IMR-90 (cell line): ENCODE results near the gene EDIL3. TPM values are rescaled to one million over a fixed set of nuclear protein-coding genes. Genes with fewer than 3 reads are reported as not detected.

Experiments
- ATAC-seq: fragments of 200-7000 bp; cut with Tn5 transposase; 2 replicates; pipeline ENCODE4 v1.9.1; 2020; ENCODE audit warnings: low read depth, mild to moderate bottlenecking, moderate library complexity
- BruUV-seq: library from RNA; stranded (reverse); fragments of 400-500 nt; replicated peaks from 2 replicates; lab custom pipeline; 2021; lab: Mats Ljungman, UMichigan
- CTCF ChIA-PET: fragments of 300-600 bp; formaldehyde crosslinking; extraction: SDS; loops from one replicate; lab custom pipeline; 2021; ENCODE audit warnings: antibody characterized with exemption; lab: Yijun Ruan, JAX
- POLR2A ChIA-PET: fragments of 300-600 bp; sonication (Branson Sonifier 250); formaldehyde crosslinking; loops from one replicate; lab custom pipeline; 2022; ENCODE audit warnings: antibody characterized with exemption; ENCODE audit not compliant: unreplicated experiment; lab: Charles Lee
- DNase-seq: peaks from one replicate; pipeline ENCODE4 v3.0.0; 2013
- H2AFZ ChIP-seq: replicated peaks from 2 replicates; pipeline ENCODE3; 2013; ENCODE audit warnings: low read length, mild to moderate bottlenecking; ENCODE audit not compliant: poor library complexity
- H2AK5ac ChIP-seq: 2 replicates; pipeline ENCODE4 v1.6.1; 2013; ENCODE audit warnings: low read depth, low read length, inconsistent platforms
- H2AK9ac ChIP-seq: replicated peaks from 2 replicates; pipeline ENCODE3; 2013; ENCODE audit warnings: mild to moderate bottlenecking, low read depth, low read length, moderate library complexity; ENCODE audit not compliant: poor library complexity
- H2BK120ac ChIP-seq: 2 replicates; pipeline ENCODE4 v1.6.1; 2013; ENCODE audit warnings: low read depth, low read length, inconsistent platforms
- H2BK15ac ChIP-seq: 3 replicates; pipeline ENCODE4 v1.6.1; 2013; ENCODE audit warnings: low read depth, low read length, inconsistent platforms
- H2BK20ac ChIP-seq: 2 replicates; pipeline ENCODE4 v1.6.1; 2013; ENCODE audit warnings: low read depth, mild to moderate bottlenecking, inconsistent platforms, low read length, moderate library complexity
- H2BK5ac ChIP-seq: 2 replicates; pipeline ENCODE4 v1.6.1; 2013; ENCODE audit warnings: mild to moderate bottlenecking, low read depth, low read length, inconsistent platforms; ENCODE audit not compliant: poor library complexity, severe bottlenecking
- H3K14ac ChIP-seq: replicated peaks from 2 replicates; pipeline ENCODE4 v1.6.1; 2013; ENCODE audit warnings: low read depth, low read length, inconsistent platforms
- H3K18ac ChIP-seq: 2 replicates; pipeline ENCODE4 v1.6.1; 2013; ENCODE audit warnings: low read depth, low read length, control low read depth
- H3K23ac ChIP-seq: 2 replicates; pipeline ENCODE4 v1.6.1; 2013; ENCODE audit warnings: low read depth, low read length, inconsistent platforms
- H3K27ac ChIP-seq: 2 replicates; pipeline ENCODE4 v1.5.1; 2013; ENCODE audit warnings: mild to moderate bottlenecking, control low read depth, low read length; ENCODE audit not compliant: insufficient read depth
- H3K27me3 ChIP-seq: 2 replicates; pipeline ENCODE4 v1.6.1; 2013; ENCODE audit warnings: low read length; ENCODE audit not compliant: control insufficient read depth, insufficient read depth
- H3K36me3 ChIP-seq: 2 replicates; pipeline ENCODE4 v1.6.1; 2013; ENCODE audit warnings: low read length, mixed read lengths; ENCODE audit not compliant: control insufficient read depth, insufficient read depth
- H3K4ac ChIP-seq: 2 replicates; pipeline ENCODE4 v1.6.1; 2013; ENCODE audit warnings: low read depth, low read length, inconsistent platforms
- H3K4me1 ChIP-seq: 2 replicates; pipeline ENCODE4 v1.6.1; 2013; ENCODE audit warnings: low read length, mixed read lengths; ENCODE audit not compliant: control insufficient read depth, insufficient read depth
- H3K4me2 ChIP-seq: 2 replicates; pipeline ENCODE4 v1.6.1; 2013; ENCODE audit warnings: low read depth, mild to moderate bottlenecking, control low read depth, low read length, moderate library complexity
- H3K4me3 ChIP-seq: 2 replicates; pipeline ENCODE4 v1.5.1; 2013; ENCODE audit warnings: low read depth, mild to moderate bottlenecking, control low read depth, low read length, moderate library complexity; ENCODE audit not compliant: insufficient read depth
- H3K56ac ChIP-seq: 2 replicates; pipeline ENCODE4 v1.6.1; 2013; ENCODE audit warnings: low read length, inconsistent platforms; ENCODE audit not compliant: insufficient read depth; ENCODE audit errors: extremely low read depth
- H3K79me1 ChIP-seq, 2 experiments: 2 replicates each; pipeline ENCODE4 v1.6.1; 2013; ENCODE audit warnings: low read length in 2 of 2, inconsistent platforms in 1 of 2, low read depth in 1 of 2
- H3K9ac ChIP-seq: 2 replicates; pipeline ENCODE4 v1.6.1; 2013; ENCODE audit warnings: low read depth, low read length, control low read depth
- H3K9me1 ChIP-seq: 2 replicates; pipeline ENCODE4 v1.6.1; 2013; ENCODE audit warnings: low read length, inconsistent platforms; ENCODE audit not compliant: insufficient read depth
- H3K9me3 ChIP-seq: 2 replicates; pipeline ENCODE4 v1.6.1; 2013; ENCODE audit warnings: low read length; ENCODE audit not compliant: control insufficient read depth, insufficient read depth
- H4K20me1 ChIP-seq: 2 replicates; pipeline ENCODE4 v1.6.1; 2013; ENCODE audit warnings: low read length, inconsistent platforms; ENCODE audit not compliant: insufficient read depth
- H4K5ac ChIP-seq: 2 replicates; pipeline ENCODE4 v1.6.1; 2013; ENCODE audit warnings: mild to moderate bottlenecking, low read depth, low read length, control low read depth
- H4K8ac ChIP-seq, 2 experiments: 2 replicates each; pipeline ENCODE4 v1.6.1; 2013; ENCODE audit warnings: low read depth in 2 of 2, low read length in 2 of 2, control low read depth in 1 of 2, inconsistent platforms in 1 of 2
- H4K91ac ChIP-seq: 2 replicates; pipeline ENCODE4 v1.6.1; 2013; ENCODE audit warnings: low read depth, low read length, inconsistent platforms; ENCODE audit not compliant: insufficient read depth
- CEBPB ChIP-seq: IDR thresholded peaks from 2 replicates; pipeline ENCODE4 v1.6.1; 2012; ENCODE audit warnings: low read depth, low read length, improper control_type of control experiment
- NFE2L2 ChIP-seq: fragments of 150-350 bp; IDR thresholded peaks from 2 replicates; pipeline ENCODE4 v1.6.1; 2016; ENCODE audit warnings: low read depth, mild to moderate bottlenecking, low read length
- WGBS, 2 experiments: methylation state at CpG; one replicate each; pipeline versions ENCODE4 v1.1.5 to v1.1.7; 2013; ENCODE audit warnings: missing lambda C conversion rate in 2 of 2; ENCODE audit not compliant: insufficient read length in 1 of 2; ENCODE audit errors: extremely low coverage in 2 of 2; 5-methylcytosine and 5-hydroxymethylcytosine counted together
- dilution Hi-C: fragments of 300-500 bp; cut with HindIII; formaldehyde crosslinking; loops from one replicate; pipeline ENCODE4 v1.14.3; 2018; ENCODE audit warnings: low sequenced_read_pairs; ENCODE audit not compliant: unreplicated experiment
- in situ Hi-C: fragments of 300-500 bp; cut with MboI; formaldehyde crosslinking; loops from 3 replicates; pipeline ENCODE4 v1.14.3; 2019; ENCODE audit warnings: low sequenced_read_pairs, inconsistent platforms, mixed read lengths
- intact Hi-C: fragments of 100-400 bp; cut with micrococcal nuclease; formaldehyde crosslinking; loops from 2 replicates; pipeline ENCODE4 v1.10.0; 2022
- polyA plus RNA-seq, 3 experiments: library from polyadenylated mRNA; depleted of rRNA; stranded (reverse); fragments of >200 nt; gene quantifications; 2 replicates each; pipeline ENCODE4 v1.2.3, GENCODE V29; 2012; ENCODE audit warnings: low replicate concordance in 1 of 3
- total RNA-seq: library from RNA; depleted of rRNA; stranded (reverse); fragments of >200 nt; gene quantifications from 2 replicates; pipeline ENCODE4 v1.2.3, GENCODE V29; 2012

The EDIL3 gene
- total and polyA plus RNA-seq, 2 of the 4 experiments (the other 2 are of a cell fraction), result 55.5 to 82.8 TPM

- Histone ChIP-seq H2AFZ (no peak overlapping the region), H2AK5ac (no peak overlapping the region), H3K36me3 (no peaks in the 10 kb centered on the region), H3K79me1 (peaks cover 0 to 4% of the 10 kb centered on the region in 2 experiments; a peak in 2 of 4 replicates), H3K27ac (peak overlapping the region; percentile 53; the same call in 1 of the 2 replicates), H3K27me3 (no peaks in the 10 kb centered on the region), H3K4me2 (peak overlapping the region; percentile 62), H2BK120ac (peak overlapping the region; percentile 72), H2AK9ac (no peak overlapping the region), H2BK20ac (peak overlapping the region; percentile 72; the same call in 1 of the 2 replicates), H3K4me3 (no peak overlapping the region), H3K4ac (peak overlapping the region; percentile 42; the same call in 1 of the 2 replicates), H4K5ac (peak overlapping the region; percentile 23; the same call in 1 of the 2 replicates), H4K91ac (peak overlapping the region; percentile 35; the same call in 1 of the 2 replicates), H3K9me1 (peaks cover 9% of the 10 kb centered on the region), H3K9ac (no peak overlapping the region), H2BK5ac (peak overlapping the region; percentile 71), H3K23ac (peak overlapping the region; percentile 57; the same call in 1 of the 2 replicates), H4K8ac (peak overlapping the region in 1 of 2 experiments; percentile 70; a peak in 2 of 4 replicates), H3K56ac (peak overlapping the region; percentile 40; the same call in 1 of the 2 replicates), H3K14ac (peak overlapping the region; percentile 23; the same call in 1 of the 2 replicates), H3K4me1 (peaks cover 7% of the 10 kb centered on the region), H3K9me3 (no peaks in the 10 kb centered on the region), H2BK15ac (0 out of 3 replicates have a peak overlapping the region, but pooled peaks have one; percentile 16), H3K18ac (peak overlapping the region; percentile 46; the same call in 1 of the 2 replicates), H4K20me1 (no peaks in the 10 kb centered on the region)
- ChIA-PET CTCF (interaction anchor here (0.5 to 1.3 kb wide), 3 partner anchors 48 to 415 kb away, joined by 3 to 6 read pairs (median 3); no protein-coding TSS in a partner anchor), POLR2A (interaction anchor here (0.6 kb wide), 1 partner anchor 41 kb away, joined by 3 read pairs; no protein-coding TSS in a partner anchor)
- intact Hi-C loops (no loop called here), dilution Hi-C loops (no loop called here), in situ Hi-C loops (no loop called here)
- TF ChIP-seq CEBPB, result no peak
- no peak for TF ChIP-seq NFE2L2
- no CpG with 5 or more reads among the region's 1 CpG for WGBS, 2 experiments
- ATAC-seq (peak; percentile 88), DNase-seq (peak; percentile 62)
- no TSS peak for BruUV-seq
Observed at GRCh38 chr5:83967417-83967816, 417.3 kb downstream of the EDIL3 start.
